K562 (cell line): Measurements from ENCODE around the gene GARIN5B. TPM values are rescaled to one million over a fixed set of nuclear protein-coding genes. Genes with fewer than 3 reads are reported as not detected.

Source experiments
- DIDO1 ChIP-seq: fragments of 450-650 bp; IDR thresholded peaks from 2 replicates; pipeline ENCODE4 v1.6.1; 2016; ENCODE audit warnings: low read depth, missing biosample characterization, missing genetic modification characterization
- EGR1 ChIP-seq: fragments of 450-650 bp; conservative IDR thresholded peaks from 2 replicates; pipeline ENCODE4 v1.6.1; 2017; ENCODE audit warnings: mild to moderate bottlenecking
- EP300 ChIP-seq: IDR thresholded peaks from 2 replicates; pipeline ENCODE4 v1.6.1; 2012; ENCODE audit warnings: low read length, improper control_type of control experiment
- ETV6 ChIP-seq, 3 experiments: fragments of 150-350 bp in 1 of 3; sonication (generic) in 1 of 3; formaldehyde crosslinking in 1 of 3; IDR thresholded peaks; 2 replicates each; pipeline versions ENCODE4 v1.6.1 to v1.8.0; 2014 to 2022; ENCODE audit warnings: borderline replicate concordance in 2 of 3, low read depth in 2 of 3, antibody characterized with exemption in 1 of 3, low read length in 1 of 3, mild to moderate bottlenecking in 1 of 3, missing genetic modification reagents in 1 of 3
- KAT2B ChIP-seq: IDR thresholded peaks from one replicate; pipeline ENCODE4 v1.6.1; 2012; ENCODE audit warnings: low read depth, mild to moderate bottlenecking, control low read depth, inconsistent platforms, low read length, moderate library complexity
- KLF10 ChIP-seq: fragments of 250-450 bp; sonication (Bioruptor Pico); IDR thresholded peaks from 2 replicates; pipeline ENCODE4 v1.6.1; 2021; ENCODE audit warnings: matching md5 sums
- NCOA2 ChIP-seq, 2 experiments: fragments of 450-650 bp; IDR thresholded peaks; 2 replicates each; pipeline ENCODE4 v1.6.1; 2018; ENCODE audit warnings: mild to moderate bottlenecking in 2 of 2, moderate library complexity in 1 of 2; ENCODE audit not compliant: partially characterized antibody in 2 of 2
- NR2F6 ChIP-seq: fragments of 450-650 bp; formaldehyde crosslinking; IDR thresholded peaks from 2 replicates; pipeline ENCODE4 v1.4.0; 2020; ENCODE audit warnings: mild to moderate bottlenecking
- PCBP2 ChIP-seq: fragments of 200-400 bp; formaldehyde crosslinking; IDR thresholded peaks from 2 replicates; pipeline ENCODE4 v1.6.1; 2018; ENCODE audit warnings: low read length, low read depth, mild to moderate bottlenecking, moderate library complexity; ENCODE audit not compliant: poor library complexity, severe bottlenecking
- SMAD4 ChIP-seq: fragments of 250-450 bp; sonication (Bioruptor Pico); conservative IDR thresholded peaks from 2 replicates; pipeline ENCODE4 v1.8.0; 2021; ENCODE audit warnings: inconsistent platforms, mild to moderate bottlenecking, moderate library complexity
- TRIM28 ChIP-seq: fragments of 450-650 bp; IDR thresholded peaks from 2 replicates; pipeline ENCODE4 v1.6.1; 2017
- ZNF311 ChIP-seq: fragments of 250-450 bp; sonication (Bioruptor Pico); IDR thresholded peaks from 2 replicates; pipeline ENCODE4 v1.4.0; 2020; ENCODE audit warnings: mild to moderate bottlenecking, moderate library complexity
- ZNF384 ChIP-seq: IDR thresholded peaks from 2 replicates; pipeline ENCODE4 v1.6.1; 2012; ENCODE audit warnings: low read depth, low read length, improper control_type of control experiment
- polyA plus RNA-seq, 8 experiments: library from polyadenylated mRNA; depleted of rRNA in 4 of 8; stranded (reverse) in 5 of 8; unstranded in 3 of 8; fragments of >200 nt; fragmentation: Nextera tagmentation in 2 of 8; fragmentation: Illumina TruSeq in 1 of 8; extraction: Ambion mirVana in 2 of 8; extraction: Trizol in 1 of 8; gene quantifications; 2 replicates each; pipeline versions ENCODE4 v1.2.1 to v1.2.3, GENCODE V29; 2011 to 2014; ENCODE audit warnings: inconsistent platforms in 1 of 8, missing spikeins in 1 of 8
- total RNA-seq, 7 experiments: library from RNA; depleted of rRNA in 6 of 7; stranded (reverse); fragments of >200 nt in 6 of 7; fragmentation: Illumina TruSeq in 2 of 7; extraction: Trizol in 2 of 7; gene quantifications; 2 replicates each; pipeline versions ENCODE4 v1.2.1 to v1.2.3, GENCODE V29; 2011 to 2021; ENCODE audit warnings: low replicate concordance in 1 of 7
- TF ChIP-seq, protein P1 (sequence below): fragments of 450-650 bp; IDR thresholded peaks from 2 replicates; pipeline ENCODE4 v1.6.1; 2016
- TF ChIP-seq, protein P2 (sequence below), 3 experiments: fragments of 200-800 bp in 1 of 3; sonication (Bioruptor generic) in 1 of 3; sonication (generic) in 1 of 3; formaldehyde crosslinking in 1 of 3; IDR thresholded peaks; 2 replicates each; pipeline versions ENCODE4 v1.6.1 to v1.8.0; 2016 to 2022; ENCODE audit warnings: mild to moderate bottlenecking in 2 of 3, missing compliant biosample characterization in 2 of 3, missing genetic modification characterization in 2 of 3, missing genetic modification reagents in 1 of 3
- TF ChIP-seq, protein P3 (sequence below), 2 experiments: fragments of 450-650 bp; formaldehyde crosslinking in 1 of 2; IDR thresholded peaks; 2 replicates each; pipeline versions ENCODE4 v1.4.0 to v1.6.1; 2014 to 2020; ENCODE audit warnings: mild to moderate bottlenecking in 2 of 2, borderline replicate concordance in 1 of 2, low read depth in 1 of 2

GARIN5B gene
- total and polyA plus RNA-seq, 9 of the 15 experiments (the other 6 are each of a cell fraction or from before 2014, with no cell fraction given), result not detected

DNA sequence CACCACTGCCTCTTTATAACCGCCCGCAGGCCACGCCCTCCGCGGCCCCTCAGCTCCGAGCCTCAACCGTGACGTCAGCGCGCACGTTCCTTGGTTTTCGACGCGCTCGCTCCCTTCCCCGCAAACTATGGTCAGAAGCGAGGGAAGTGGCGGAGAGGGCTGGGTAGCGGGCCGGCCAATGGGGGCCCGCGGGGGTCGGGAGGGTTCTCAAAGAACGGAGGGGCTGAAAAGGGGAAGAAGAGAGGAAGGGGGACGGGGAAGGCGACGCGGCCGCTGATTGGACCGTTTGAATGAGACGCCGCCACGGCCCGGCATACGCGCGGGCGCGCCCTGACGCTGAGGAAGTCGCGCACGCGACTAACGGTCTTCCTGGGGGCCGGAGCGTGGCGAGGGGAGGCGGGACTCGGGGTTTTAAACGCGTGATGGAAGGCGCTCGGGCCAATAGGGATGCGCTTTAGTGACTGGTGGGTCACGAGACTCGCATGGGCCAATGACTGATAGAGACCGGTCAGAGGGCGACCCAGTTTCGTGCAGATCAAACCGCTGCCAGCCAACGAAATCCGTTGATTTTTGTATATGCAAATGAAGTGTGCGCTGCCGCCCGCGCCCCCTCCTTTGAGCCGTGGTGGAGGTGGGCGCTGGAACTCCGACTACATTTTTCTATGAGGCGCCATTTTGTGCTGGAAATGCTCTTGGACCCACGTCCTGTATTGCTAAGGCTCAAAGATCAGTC lies 44.9 kb upstream of the GARIN5B start (continued):
- TF ChIP-seq PCBP2 (no peak), KAT2B (no peak), TRIM28 (no peak), NCOA2 (IDR thresholded peaks at IDR 0.05; ENCODE audit: partially characterized antibody in 2 of 2) (no peak), ZNF384 (no peak), ZNF311 (CRISPR knock-in tag) (no peak), ETV6 (IDR thresholded peaks at IDR 0.05; ENCODE audit: borderline replicate concordance in 1 of 2, low read depth in 2 of 2, low read length in 1 of 2) (no peak), ETV6 (CRISPR knock-in tag; IDR thresholded peaks at IDR 0.05; ENCODE audit: borderline replicate concordance) (no peak), KLF10 (CRISPR knock-in tag) (no peak), DIDO1 (peak; percentile 53; the same call in 1 of the 2 replicates), EP300 (peak; percentile 30), EGR1 (peak; percentile 67), NR2F6 (no peak), SMAD4 (0 out of 2 replicates have a peak, but pooled peaks have one; percentile 15)
- TF ChIP-seq, protein P1, sequence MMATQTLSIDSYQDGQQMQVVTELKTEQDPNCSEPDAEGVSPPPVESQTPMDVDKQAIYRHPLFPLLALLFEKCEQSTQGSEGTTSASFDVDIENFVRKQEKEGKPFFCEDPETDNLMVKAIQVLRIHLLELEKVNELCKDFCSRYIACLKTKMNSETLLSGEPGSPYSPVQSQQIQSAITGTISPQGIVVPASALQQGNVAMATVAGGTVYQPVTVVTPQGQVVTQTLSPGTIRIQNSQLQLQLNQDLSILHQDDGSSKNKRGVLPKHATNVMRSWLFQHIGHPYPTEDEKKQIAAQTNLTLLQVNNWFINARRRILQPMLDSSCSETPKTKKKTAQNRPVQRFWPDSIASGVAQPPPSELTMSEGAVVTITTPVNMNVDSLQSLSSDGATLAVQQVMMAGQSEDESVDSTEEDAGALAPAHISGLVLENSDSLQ, result peak; percentile 99
- TF ChIP-seq, protein P2, sequence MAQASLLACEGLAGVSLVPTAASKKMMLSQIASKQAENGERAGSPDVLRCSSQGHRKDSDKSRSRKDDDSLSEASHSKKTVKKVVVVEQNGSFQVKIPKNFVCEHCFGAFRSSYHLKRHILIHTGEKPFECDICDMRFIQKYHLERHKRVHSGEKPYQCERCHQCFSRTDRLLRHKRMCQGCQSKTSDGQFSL (CRISPR knock-in tag; IDR thresholded peaks at IDR 0.05), result no peak
- TF ChIP-seq, protein P2 (tag; IDR thresholded peaks at IDR 0.05), result no peak
- TF ChIP-seq, protein P3, sequence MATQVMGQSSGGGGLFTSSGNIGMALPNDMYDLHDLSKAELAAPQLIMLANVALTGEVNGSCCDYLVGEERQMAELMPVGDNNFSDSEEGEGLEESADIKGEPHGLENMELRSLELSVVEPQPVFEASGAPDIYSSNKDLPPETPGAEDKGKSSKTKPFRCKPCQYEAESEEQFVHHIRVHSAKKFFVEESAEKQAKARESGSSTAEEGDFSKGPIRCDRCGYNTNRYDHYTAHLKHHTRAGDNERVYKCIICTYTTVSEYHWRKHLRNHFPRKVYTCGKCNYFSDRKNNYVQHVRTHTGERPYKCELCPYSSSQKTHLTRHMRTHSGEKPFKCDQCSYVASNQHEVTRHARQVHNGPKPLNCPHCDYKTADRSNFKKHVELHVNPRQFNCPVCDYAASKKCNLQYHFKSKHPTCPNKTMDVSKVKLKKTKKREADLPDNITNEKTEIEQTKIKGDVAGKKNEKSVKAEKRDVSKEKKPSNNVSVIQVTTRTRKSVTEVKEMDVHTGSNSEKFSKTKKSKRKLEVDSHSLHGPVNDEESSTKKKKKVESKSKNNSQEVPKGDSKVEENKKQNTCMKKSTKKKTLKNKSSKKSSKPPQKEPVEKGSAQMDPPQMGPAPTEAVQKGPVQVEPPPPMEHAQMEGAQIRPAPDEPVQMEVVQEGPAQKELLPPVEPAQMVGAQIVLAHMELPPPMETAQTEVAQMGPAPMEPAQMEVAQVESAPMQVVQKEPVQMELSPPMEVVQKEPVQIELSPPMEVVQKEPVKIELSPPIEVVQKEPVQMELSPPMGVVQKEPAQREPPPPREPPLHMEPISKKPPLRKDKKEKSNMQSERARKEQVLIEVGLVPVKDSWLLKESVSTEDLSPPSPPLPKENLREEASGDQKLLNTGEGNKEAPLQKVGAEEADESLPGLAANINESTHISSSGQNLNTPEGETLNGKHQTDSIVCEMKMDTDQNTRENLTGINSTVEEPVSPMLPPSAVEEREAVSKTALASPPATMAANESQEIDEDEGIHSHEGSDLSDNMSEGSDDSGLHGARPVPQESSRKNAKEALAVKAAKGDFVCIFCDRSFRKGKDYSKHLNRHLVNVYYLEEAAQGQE (IDR thresholded peaks at IDR 0.05; ENCODE audit: borderline replicate concordance), result peak; percentile 98
- TF ChIP-seq, protein P3 (CRISPR knock-in tag; IDR thresholded peaks at IDR 0.05; ENCODE audit: low read depth), result peak; percentile 14
